ENCODE measurements around the gene SDCCAG8. TPM values are rescaled to one million over a fixed set of nuclear protein-coding genes. Genes with fewer than 3 reads are reported as not detected.
A peak's percentile ranks its signal among the peaks of the same experiment; 100 is the strongest.

The SDCCAG8 gene
- polyA plus RNA-seq, 6 donors from 2014 or later: 42.9 to 60.7 (median 53.0) TPM

DNA sequence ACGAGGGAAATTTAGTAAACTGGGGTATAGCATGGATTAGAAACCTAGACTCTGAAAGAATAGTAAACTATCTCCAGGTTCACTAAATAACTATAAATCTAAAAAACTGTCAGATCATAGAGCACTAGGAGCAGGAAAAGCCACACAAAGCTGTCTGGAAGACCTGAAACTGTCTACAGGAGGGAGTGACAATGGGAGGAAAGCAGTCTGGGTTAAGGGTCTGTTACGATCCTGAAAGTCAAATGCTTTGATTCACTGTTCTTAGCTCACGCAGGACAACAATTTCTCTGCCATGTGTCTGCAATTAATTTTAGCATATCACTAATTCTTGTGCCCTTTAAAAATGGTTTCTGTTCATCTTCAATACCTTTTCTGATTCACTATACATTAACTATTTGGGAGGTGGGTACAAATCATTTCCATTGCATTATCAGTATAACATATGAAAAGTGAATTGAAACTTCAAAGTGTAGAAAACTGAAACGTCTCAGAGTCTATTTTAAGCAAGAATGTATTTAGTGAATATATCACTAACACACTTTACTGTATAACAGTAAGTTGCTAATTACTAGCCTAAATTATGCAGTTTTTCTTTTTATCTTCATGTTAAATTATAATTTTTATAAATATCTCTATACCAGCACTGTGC is 19.1 kb upstream of the SDCCAG8 start:
- H3K27ac Mint-ChIP-seq: peak overlapping the region in 5 of 6 donors; percentile 28 to 77 (median 52)
- H3K4me3 Mint-ChIP-seq: peak overlapping the region in 3 of 8 donors; percentile 0 to 47 (median 32)
- H3K36me3 Mint-ChIP-seq: peaks cover 20 to 24% of the 10 kb centered on the region in 2 donors

DNA sequence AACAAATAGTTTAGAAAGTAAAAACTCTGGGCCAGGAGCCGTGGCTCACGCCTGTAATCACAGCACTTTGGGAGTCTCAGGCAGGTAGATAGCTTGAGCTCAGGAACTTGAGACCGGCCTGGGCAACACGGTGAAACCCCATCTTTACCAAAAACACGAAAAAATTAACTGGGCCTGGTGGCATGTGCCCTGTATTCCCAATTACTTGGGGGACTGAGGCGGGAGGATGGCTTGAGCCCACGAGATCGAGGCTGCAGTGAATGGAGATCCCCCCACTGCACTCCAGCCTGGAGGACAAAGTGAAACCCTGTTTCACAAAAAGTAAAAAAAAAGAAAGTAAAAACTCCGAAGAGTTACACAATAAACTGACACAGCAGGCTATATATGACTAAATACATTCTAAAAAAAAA is 11.4 kb upstream of the SDCCAG8 start:
- H3K4me3 Mint-ChIP-seq: peak overlapping the region in 3 of 8 donors; percentile 10 to 51 (median 21)
- peak overlapping the region in 5 of 6 donors; percentile 15 to 92 (median 76) for H3K27ac Mint-ChIP-seq

More for the DNA sequence above, 19.1 kb upstream of the SDCCAG8 start:
- ATAC-seq (ENCODE audit: low read depth in 2 of 2) (no peak), DNase-seq (no peak)
- Mint-ChIP-seq H3K27me3 (no peaks in the 10 kb centered on the region), H3K4me1 (peaks cover 28 to 40% (median 29%) of the 10 kb centered on the region in 3 donors), H3K9me3 (peaks cover 0 to 20% (median 12%) of the 10 kb centered on the region in 7 donors)

DNA sequence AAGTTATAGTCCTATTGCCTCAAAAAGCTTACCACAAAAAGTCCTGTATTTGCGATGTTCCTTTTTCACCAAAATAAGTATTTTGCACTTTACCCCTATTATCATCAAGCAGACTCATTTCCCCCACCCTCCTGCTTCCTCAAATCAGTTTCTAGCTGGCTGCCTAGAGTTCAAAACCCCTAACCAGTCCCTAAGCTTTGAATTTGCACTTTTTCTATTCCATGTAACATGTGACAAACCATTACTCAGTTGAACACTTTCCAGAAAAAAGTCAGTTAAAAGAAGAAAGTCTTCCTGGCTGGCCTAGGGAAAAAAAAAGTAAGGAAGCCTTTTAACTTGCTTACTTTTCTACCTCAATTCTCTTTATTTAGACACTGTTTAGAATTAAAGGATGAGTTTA is 8.9 kb upstream of the SDCCAG8 start:
- ATAC-seq (ENCODE audit: low read depth in 2 of 2): peak; percentile 93 to 97
- Mint-ChIP-seq H3K9me3 (no peaks in the 10 kb centered on the region), H3K4me3 (peak overlapping the region in 4 of 8 donors; percentile 5 to 56 (median 32)), H3K4me1 (peaks cover 36 to 74% (median 59%) of the 10 kb centered on the region in 3 donors), H3K27ac (peak overlapping the region in 3 of 6 donors; percentile 65 to 69 (median 65)), H3K36me3 (peaks cover 0 to 1% of the 10 kb centered on the region in 2 donors), H3K27me3 (no peaks in the 10 kb centered on the region)
- peak; percentile 50 for DNase-seq

More for the DNA sequence above, 11.4 kb upstream of the SDCCAG8 start:
- Mint-ChIP-seq H3K4me1 (peaks cover 36 to 61% (median 53%) of the 10 kb centered on the region in 3 donors), H3K9me3 (no peaks in the 10 kb centered on the region), H3K27me3 (no peaks in the 10 kb centered on the region), H3K36me3 (peaks cover 0 to 7% of the 10 kb centered on the region in 2 donors)
- no peak for ATAC-seq (ENCODE audit: low read depth in 2 of 2)
- no peak for DNase-seq

GRCh38 chr1:243247901-243248300 is 7.9 kb upstream of the SDCCAG8 start:
- Mint-ChIP-seq H3K4me1 (peaks cover 35 to 75% (median 55%) of the 10 kb centered on the region in 3 donors), H3K27ac (peak overlapping the region; percentile 45 to 91 (median 72)), H3K4me3 (no peak overlapping the region), H3K9me3 (no peaks in the 10 kb centered on the region), H3K27me3 (no peaks in the 10 kb centered on the region), H3K36me3 (no peaks in the 10 kb centered on the region)
- DNase-seq (no peak), ATAC-seq (ENCODE audit: low read depth in 2 of 2) (no peak)

DNA sequence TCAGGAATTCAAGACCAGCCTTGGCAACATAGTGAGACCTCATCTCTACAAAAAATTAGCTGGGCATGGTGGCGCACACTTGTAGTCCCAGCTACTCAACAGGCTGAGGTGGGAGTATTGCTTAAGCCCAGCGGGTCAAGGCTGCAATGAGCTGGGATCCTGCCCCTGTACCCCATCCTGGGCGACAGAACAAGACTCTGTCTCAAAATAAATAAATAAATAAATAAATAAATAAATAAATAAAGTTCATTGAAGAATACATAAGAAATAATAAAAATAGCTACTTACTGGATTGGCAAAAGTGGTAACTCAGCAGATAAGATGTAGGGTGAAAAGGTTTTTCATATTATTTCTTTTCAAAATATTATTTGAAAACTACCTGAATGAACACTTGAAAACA is 6.6 kb upstream of the SDCCAG8 start:
- ATAC-seq (ENCODE audit: low read depth in 2 of 2): no peak
- Mint-ChIP-seq H3K4me3 (no peak overlapping the region), H3K27me3 (no peaks in the 10 kb centered on the region), H3K27ac (peak overlapping the region in 2 of 6 donors; percentile 19 to 65), H3K36me3 (no peaks in the 10 kb centered on the region), H3K4me1 (peaks cover 42 to 77% (median 60%) of the 10 kb centered on the region in 3 donors), H3K9me3 (no peaks in the 10 kb centered on the region)
- no peak for DNase-seq

DNA sequence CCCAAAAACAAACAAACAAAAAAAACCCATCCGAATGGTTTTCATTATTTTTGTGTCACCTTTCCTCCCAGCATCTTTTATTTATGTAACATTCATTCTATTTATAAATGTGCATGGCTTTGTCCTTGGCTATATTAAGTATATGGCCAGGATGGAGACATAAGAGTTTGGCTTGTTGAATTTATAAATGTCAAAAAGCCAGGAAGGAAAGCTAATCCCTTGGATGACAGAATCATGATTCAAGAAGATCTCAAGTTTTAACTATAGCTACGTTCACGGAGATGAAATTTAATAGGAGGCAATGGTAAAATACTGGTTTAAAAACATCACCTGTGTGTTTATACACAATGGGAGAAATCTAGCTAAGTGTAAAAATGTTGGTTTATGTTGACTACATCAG is 5.7 kb upstream of the SDCCAG8 start:
- peak overlapping the region in 1 of 6 donors; percentile 55 for H3K27ac Mint-ChIP-seq
- no peaks in the 10 kb centered on the region for H3K27me3 Mint-ChIP-seq
- H3K4me3 Mint-ChIP-seq: no peak overlapping the region
- H3K36me3 Mint-ChIP-seq: no peaks in the 10 kb centered on the region
- H3K4me1 Mint-ChIP-seq: peaks cover 42 to 72% (median 58%) of the 10 kb centered on the region in 3 donors
- no peak for ATAC-seq (ENCODE audit: low read depth in 2 of 2)
- H3K9me3 Mint-ChIP-seq: no peaks in the 10 kb centered on the region
- no peak for DNase-seq

DNA sequence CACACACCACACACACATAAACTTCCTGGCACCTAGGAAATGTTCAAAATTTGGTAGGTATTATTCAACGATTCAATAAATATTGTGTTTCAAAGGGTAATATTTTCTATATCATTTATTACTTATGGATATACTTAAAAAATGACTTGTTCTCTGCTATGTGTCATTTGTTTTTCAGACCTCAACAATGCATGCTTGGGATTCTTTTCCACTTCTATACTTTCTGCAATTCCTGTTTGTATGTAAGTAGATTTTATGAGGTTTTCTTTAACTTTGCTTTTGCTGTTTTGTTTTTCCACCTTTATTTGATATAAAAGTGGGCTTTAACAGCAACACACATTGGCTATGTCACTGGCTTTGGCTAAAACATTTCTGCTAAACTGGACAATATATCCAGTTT is 4.3 kb upstream of the SDCCAG8 start:
- ATAC-seq (ENCODE audit: low read depth in 2 of 2) (no peak), DNase-seq (no peak)
- peak overlapping the region in 2 of 6 donors; percentile 18 to 55 for H3K27ac Mint-ChIP-seq
- peak overlapping the region in 1 of 8 donors; percentile 65 for H3K4me3 Mint-ChIP-seq
- H3K36me3 Mint-ChIP-seq: no peaks in the 10 kb centered on the region
- peaks cover 42 to 68% (median 58%) of the 10 kb centered on the region in 3 donors for H3K4me1 Mint-ChIP-seq
- no peaks in the 10 kb centered on the region for H3K9me3 Mint-ChIP-seq
- H3K27me3 Mint-ChIP-seq: no peaks in the 10 kb centered on the region

DNA sequence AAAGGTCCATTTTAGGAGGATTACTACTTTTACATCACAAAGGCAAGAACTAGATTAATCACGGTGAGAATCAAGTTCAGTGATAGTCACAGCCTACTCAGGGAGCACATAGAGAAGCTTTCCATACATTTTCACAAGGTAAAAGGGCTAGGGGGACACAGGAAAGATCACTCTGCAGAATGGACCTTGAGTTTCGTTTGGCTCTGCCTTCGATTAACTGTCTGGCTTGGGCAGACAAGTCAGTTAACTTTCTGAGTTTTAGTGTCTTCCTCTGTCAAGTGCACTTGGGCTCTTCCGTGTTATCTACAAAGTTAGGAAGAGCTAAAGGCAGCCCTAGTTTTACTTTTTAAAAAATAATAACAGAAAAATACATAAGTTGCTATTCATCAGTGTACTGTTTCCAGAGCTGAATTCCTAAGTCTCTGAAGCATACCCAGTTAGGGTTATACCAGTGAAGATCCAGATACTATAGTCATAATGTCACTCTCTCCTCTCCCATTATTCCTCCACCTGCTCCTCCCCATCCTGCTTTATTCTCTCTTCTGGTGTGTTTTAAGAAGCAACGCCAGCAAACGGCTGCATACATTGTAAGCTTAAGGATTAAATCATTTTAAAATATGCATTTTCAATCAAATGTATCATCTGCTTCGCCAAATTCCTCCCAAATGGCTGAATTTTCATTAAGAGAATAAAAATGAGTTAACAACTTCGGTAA is 2.5 kb upstream of the SDCCAG8 start:
- DNase-seq: no peak
- peak overlapping the region; percentile 54 to 99 (median 90) for H3K27ac Mint-ChIP-seq
- H3K36me3 Mint-ChIP-seq: no peaks in the 10 kb centered on the region
- ATAC-seq (ENCODE audit: low read depth in 2 of 2): no peak
- peak overlapping the region; percentile 80 to 100 (median 99) for H3K4me3 Mint-ChIP-seq
- H3K4me1 Mint-ChIP-seq: peaks cover 28 to 59% (median 41%) of the 10 kb centered on the region in 3 donors
- H3K27me3 Mint-ChIP-seq: no peaks in the 10 kb centered on the region
- no peaks in the 10 kb centered on the region for H3K9me3 Mint-ChIP-seq

DNA sequence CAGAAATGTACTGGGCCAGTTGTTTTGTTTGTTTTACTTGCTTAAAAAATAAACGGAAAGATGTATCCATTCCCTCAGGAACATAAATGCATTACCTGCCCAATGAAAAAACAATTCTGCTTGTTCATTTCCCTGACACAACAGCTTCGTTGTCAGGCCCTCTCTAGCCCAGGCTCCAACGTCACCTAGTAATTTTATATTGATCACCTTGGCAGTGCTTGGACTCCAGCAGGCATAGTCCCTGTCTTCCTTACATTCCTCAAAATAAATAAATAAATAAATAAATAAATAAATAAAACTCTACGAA is 2.0 kb upstream of the SDCCAG8 start:
- Mint-ChIP-seq H3K4me1 (peaks cover 22 to 56% (median 36%) of the 10 kb centered on the region in 3 donors), H3K4me3 (peak overlapping the region; percentile 97 to 100 (median 99)), H3K36me3 (no peaks in the 10 kb centered on the region), H3K27ac (peak overlapping the region; percentile 33 to 99 (median 94)), H3K9me3 (no peaks in the 10 kb centered on the region), H3K27me3 (no peaks in the 10 kb centered on the region)
- ATAC-seq (ENCODE audit: low read depth in 2 of 2) (no peak), DNase-seq (no peak)

DNA sequence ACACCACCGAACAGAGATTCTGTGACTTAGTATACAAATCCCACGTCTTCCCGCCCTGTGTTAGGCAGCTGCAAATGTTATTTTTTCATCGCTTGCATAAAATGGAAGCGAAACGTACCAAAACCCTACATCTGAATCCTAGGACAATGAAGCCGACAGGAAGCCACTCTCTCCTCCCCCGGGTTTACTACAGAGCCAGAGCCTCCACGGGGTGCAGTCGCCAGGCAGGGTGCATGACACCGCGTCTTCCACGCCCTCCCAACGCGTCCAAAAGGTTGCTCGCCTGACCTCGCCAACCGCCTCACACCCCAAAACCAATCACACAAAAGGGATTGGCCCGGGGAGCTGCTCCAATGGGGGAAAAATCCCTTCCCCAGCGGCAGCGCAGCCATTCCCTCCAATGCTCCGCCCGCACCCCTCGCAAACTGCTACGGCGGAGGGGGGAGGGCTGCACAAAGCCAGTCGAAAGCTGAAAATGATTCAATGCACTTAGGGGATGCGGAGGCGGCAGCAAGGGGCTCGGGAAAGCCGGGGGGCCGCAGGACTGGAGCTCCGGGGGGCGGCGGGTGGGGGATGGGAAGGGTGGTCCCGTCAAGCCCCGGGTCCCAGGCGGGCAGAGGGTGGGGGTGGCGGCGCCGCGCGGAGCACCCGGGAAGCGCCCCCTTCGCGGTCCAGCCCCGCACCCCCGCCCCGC is 1.5 kb upstream of the SDCCAG8 start:
- peak; percentile 44 for DNase-seq
- H3K4me1 Mint-ChIP-seq: peaks cover 22 to 57% (median 33%) of the 10 kb centered on the region in 3 donors
- ATAC-seq (ENCODE audit: low read depth in 2 of 2): peak in 1 of 2 donors; percentile 3

GRCh38 chr1:243254927-243255790 is 682 bp upstream of the SDCCAG8 start, which contains the start of gene CEP170:
Gene CEP170, minus strand, starts transcription at chr1:243255281. Its CDS starts 30,001 bp downstream, at chr1:243225280.
- ATAC-seq (ENCODE audit: low read depth in 2 of 2) (peak; percentile 66 to 68), DNase-seq (peak; percentile 90)
- no peaks in the 10 kb centered on the region for H3K27me3 Mint-ChIP-seq
- peaks cover 22 to 51% (median 26%) of the 10 kb centered on the region in 3 donors for H3K4me1 Mint-ChIP-seq
- H3K27ac Mint-ChIP-seq: peak within 1 kb of the TSS; percentile 99 to 100 (median 100)
- H3K9me3 Mint-ChIP-seq: no peaks in the 10 kb centered on the region
- H3K36me3 Mint-ChIP-seq: no peaks in the 10 kb centered on the region
- peak within 1 kb of the TSS; percentile 99 to 100 (median 100) for H3K4me3 Mint-ChIP-seq

More for the DNA sequence above, 1.5 kb upstream of the SDCCAG8 start:
- H3K27ac Mint-ChIP-seq: peak overlapping the region; percentile 92 to 99 (median 98)
- H3K36me3 Mint-ChIP-seq: no peaks in the 10 kb centered on the region
- H3K9me3 Mint-ChIP-seq: no peaks in the 10 kb centered on the region
- H3K27me3 Mint-ChIP-seq: no peaks in the 10 kb centered on the region
- peak overlapping the region; percentile 97 to 100 (median 99) for H3K4me3 Mint-ChIP-seq

GRCh38 chr1:243256590-243256989 is 749 bp downstream of the SDCCAG8 start:
- Mint-ChIP-seq H3K27me3 (no peaks in the 10 kb centered on the region), H3K27ac (peak overlapping the region; percentile 41 to 100 (median 100)), H3K4me3 (peak overlapping the region; percentile 97 to 100 (median 99)), H3K4me1 (peaks cover 16 to 44% (median 26%) of the 10 kb centered on the region in 3 donors), H3K36me3 (no peaks in the 10 kb centered on the region), H3K9me3 (no peaks in the 10 kb centered on the region)
- no peak for DNase-seq
- no peak for ATAC-seq (ENCODE audit: low read depth in 2 of 2)

Measured in naive B cell (primary cell).